ENCODE results near the gene NOS1AP. TPM values are rescaled to one million over a fixed set of nuclear protein-coding genes. Genes with fewer than 3 reads are reported as not detected.

The NOS1AP gene
- total RNA-seq, 2 experiments from 2014 or later: 0.18 TPM

GRCh38 chr1:162291000-162291399 lies 221.5 kb downstream of the NOS1AP start:
- CTCF ChIA-PET: no interaction called here

GRCh38 chr1:162292422-162292849 lies 222.9 kb downstream of the NOS1AP start:
- ChIA-PET CTCF (no interaction called here), POLR2A (no interaction called here)
- H3K27ac Mint-ChIP-seq: no peak overlapping the region
- no peak overlapping the region for H3K4me3 Mint-ChIP-seq
- H3K9me3 Mint-ChIP-seq: no peaks in the 10 kb centered on the region
- DNase-seq (no peak), ATAC-seq (no peak)
- no peak for TF ChIP-seq CTCF (IDR thresholded peaks at IDR 0.05)
- no peaks in the 10 kb centered on the region for H3K36me3 Mint-ChIP-seq (ENCODE audit: low read depth)
- H3K27me3 Mint-ChIP-seq: peaks cover 3% of the 10 kb centered on the region
- no peaks in the 10 kb centered on the region for H3K4me1 Mint-ChIP-seq (ENCODE audit: low read depth)
- intact Hi-C loops (cut with micrococcal nuclease): no loop called here

More at GRCh38 chr1:162291000-162291399, 221.5 kb downstream of the NOS1AP start:
- Mint-ChIP-seq H3K4me3 (no peak overlapping the region), H3K4me1 (ENCODE audit: low read depth) (no peaks in the 10 kb centered on the region), H3K27ac (no peak overlapping the region), H3K9me3 (no peaks in the 10 kb centered on the region), H3K36me3 (ENCODE audit: low read depth) (no peaks in the 10 kb centered on the region), H3K27me3 (peaks cover 3% of the 10 kb centered on the region)
- no peak for TF ChIP-seq CTCF (IDR thresholded peaks at IDR 0.05)
- intact Hi-C loops (cut with micrococcal nuclease): no loop called here
- DNase-seq (no peak), ATAC-seq (no peak)
- POLR2A ChIA-PET: no interaction called here

GRCh38 chr1:162293073-162293692 lies 223.7 kb downstream of the NOS1AP start:
- no peak for TF ChIP-seq CTCF (IDR thresholded peaks at IDR 0.05)
- no peak for DNase-seq
- no peak for ATAC-seq
- Mint-ChIP-seq H3K4me3 (no peak overlapping the region), H3K9me3 (no peaks in the 10 kb centered on the region), H3K4me1 (ENCODE audit: low read depth) (no peaks in the 10 kb centered on the region), H3K27ac (no peak overlapping the region), H3K27me3 (peaks cover 4% of the 10 kb centered on the region), H3K36me3 (ENCODE audit: low read depth) (no peaks in the 10 kb centered on the region)
- ChIA-PET CTCF (no interaction called here), POLR2A (no interaction called here)
- intact Hi-C loops (cut with micrococcal nuclease): no loop called here

- no peaks in the 10 kb centered on the region for H3K36me3 Mint-ChIP-seq (ENCODE audit: low read depth)
- no peak for TF ChIP-seq CTCF (IDR thresholded peaks at IDR 0.05)
Observed at GRCh38 chr1:162294015-162294414, 224.5 kb downstream of the NOS1AP start.

GRCh38 chr1:162297208-162297607 lies 227.7 kb downstream of the NOS1AP start:
- ChIA-PET CTCF (no interaction called here), POLR2A (no interaction called here)
- intact Hi-C loops (cut with micrococcal nuclease): no loop called here
- no peak overlapping the region for H3K4me3 Mint-ChIP-seq
- H3K9me3 Mint-ChIP-seq: no peaks in the 10 kb centered on the region
- H3K36me3 Mint-ChIP-seq (ENCODE audit: low read depth): no peaks in the 10 kb centered on the region
- ATAC-seq (no peak), DNase-seq (no peak)
- no peak for TF ChIP-seq CTCF (IDR thresholded peaks at IDR 0.05)
- no peak overlapping the region for H3K27ac Mint-ChIP-seq
- no peaks in the 10 kb centered on the region for H3K4me1 Mint-ChIP-seq (ENCODE audit: low read depth)
- H3K27me3 Mint-ChIP-seq: peaks cover 12% of the 10 kb centered on the region

More at GRCh38 chr1:162294015-162294414, 224.5 kb downstream of the NOS1AP start:
- Mint-ChIP-seq H3K4me1 (ENCODE audit: low read depth) (no peaks in the 10 kb centered on the region), H3K4me3 (no peak overlapping the region), H3K27ac (no peak overlapping the region), H3K27me3 (peaks cover 7% of the 10 kb centered on the region), H3K9me3 (no peaks in the 10 kb centered on the region)
- ATAC-seq: no peak
- intact Hi-C loops (cut with micrococcal nuclease): no loop called here
- no peak for DNase-seq
- POLR2A ChIA-PET: no interaction called here
- CTCF ChIA-PET: no interaction called here

All from activated CD8-positive, alpha-beta T cell treated with anti-CD3 and anti-CD28 coated beads for 36 hours (primary cell).